GM18951 (cell line): ENCODE data around the gene LHFPL3.
"Not testable (repeated sequence)": the region's sequence is repeated elsewhere in the genome, so short reads cannot be mapped to it uniquely, and the experiment has no call there.

Source experiments
- POLR2A ChIP-seq: IDR thresholded peaks from 4 replicates; pipeline ENCODE4 v1.6.1; 2011; ENCODE audit warnings: mild to moderate bottlenecking; ENCODE audit not compliant: insufficient read length, insufficient read depth; ENCODE audit errors: extremely low read depth
- in situ Hi-C: fragments of 300-500 bp; cut with MboI; formaldehyde crosslinking; loops from one replicate; pipeline ENCODE4 v1.12.0; 2022; ENCODE audit warnings: low sequenced_read_pairs, mixed read lengths, inconsistent platforms; ENCODE audit not compliant: unreplicated experiment

The LHFPL3 gene

GRCh38 chr7:104903846-104904245 lies 575.4 kb downstream of the LHFPL3 start:
- no peak for TF ChIP-seq POLR2A
- in situ Hi-C loops = loop anchor here (25.0 kb wide), 1 partner anchor 667 kb away; no protein-coding TSS in a partner anchor

GRCh38 chr7:104906032-104906431 lies 577.6 kb downstream of the LHFPL3 start:
- in situ Hi-C loops = loop anchor here (25.0 kb wide), 1 partner anchor 669 kb away; no protein-coding TSS in a partner anchor
- TF ChIP-seq POLR2A = no peak

DNA sequence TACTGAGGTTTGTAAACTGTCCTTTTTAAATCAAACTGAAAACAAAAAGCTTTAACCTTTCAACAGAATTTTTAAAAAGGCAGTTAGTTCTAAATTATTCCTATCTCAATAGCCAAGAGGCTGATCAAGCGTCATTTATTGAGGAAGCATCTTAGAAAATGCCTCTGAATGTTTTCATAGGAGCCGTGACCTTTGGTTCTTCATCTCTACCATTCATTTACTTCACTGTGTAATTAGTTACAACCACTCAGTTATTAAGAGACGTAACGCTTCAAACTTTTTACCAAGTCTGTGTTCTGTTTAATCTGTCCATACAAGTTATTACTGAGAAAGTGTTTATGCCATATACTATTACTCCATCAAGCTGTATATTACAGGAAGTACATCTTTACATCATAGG lies 578.2 kb downstream of the LHFPL3 start:
- no peak for TF ChIP-seq POLR2A
- in situ Hi-C loops = loop anchor here (25.0 kb wide), 1 partner anchor 669 kb away; no protein-coding TSS in a partner anchor

GRCh38 chr7:104908636-104909035 lies 580.2 kb downstream of the LHFPL3 start:
- no peak for TF ChIP-seq POLR2A
- in situ Hi-C loops = loop anchor here (25.0 kb wide), 1 partner anchor 671 kb away; no protein-coding TSS in a partner anchor

GRCh38 chr7:104909096-104909495 lies 580.7 kb downstream of the LHFPL3 start:
- in situ Hi-C loops = loop anchor here (25.0 kb wide), 1 partner anchor 672 kb away; no protein-coding TSS in a partner anchor
- TF ChIP-seq POLR2A = no peak

DNA sequence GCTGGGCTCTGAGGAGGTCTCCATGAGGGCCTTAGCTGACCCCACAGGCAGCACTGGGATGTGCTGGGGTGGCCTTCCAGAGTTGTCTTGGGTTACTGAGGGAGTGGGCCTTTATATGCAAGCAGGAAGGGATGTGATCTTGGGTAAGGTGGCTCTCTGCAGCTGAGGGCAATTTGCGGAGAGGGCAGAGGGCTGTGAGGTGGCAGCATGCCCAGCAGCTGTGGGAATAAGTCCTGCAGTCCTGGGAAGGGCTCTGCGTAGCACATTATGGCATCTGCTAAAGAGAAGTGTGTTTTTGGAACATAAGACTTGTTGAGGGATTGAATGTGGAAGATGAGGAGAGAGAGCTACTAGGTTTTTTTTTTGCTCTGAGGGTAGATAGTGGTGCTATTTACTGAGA lies 586.0 kb downstream of the LHFPL3 start:
- in situ Hi-C loops = loop anchor here (25.0 kb wide), 1 partner anchor 677 kb away; no protein-coding TSS in a partner anchor

GRCh38 chr7:104921596-104921995 lies 593.2 kb downstream of the LHFPL3 start:
- TF ChIP-seq POLR2A = no peak
- in situ Hi-C loops = loop anchor here (5.0 to 25.0 kb wide), 2 partner anchors 279 to 684 kb away; no protein-coding TSS in a partner anchor

More for the DNA sequence above, 586.0 kb downstream of the LHFPL3 start:
- TF ChIP-seq POLR2A = no peak

DNA sequence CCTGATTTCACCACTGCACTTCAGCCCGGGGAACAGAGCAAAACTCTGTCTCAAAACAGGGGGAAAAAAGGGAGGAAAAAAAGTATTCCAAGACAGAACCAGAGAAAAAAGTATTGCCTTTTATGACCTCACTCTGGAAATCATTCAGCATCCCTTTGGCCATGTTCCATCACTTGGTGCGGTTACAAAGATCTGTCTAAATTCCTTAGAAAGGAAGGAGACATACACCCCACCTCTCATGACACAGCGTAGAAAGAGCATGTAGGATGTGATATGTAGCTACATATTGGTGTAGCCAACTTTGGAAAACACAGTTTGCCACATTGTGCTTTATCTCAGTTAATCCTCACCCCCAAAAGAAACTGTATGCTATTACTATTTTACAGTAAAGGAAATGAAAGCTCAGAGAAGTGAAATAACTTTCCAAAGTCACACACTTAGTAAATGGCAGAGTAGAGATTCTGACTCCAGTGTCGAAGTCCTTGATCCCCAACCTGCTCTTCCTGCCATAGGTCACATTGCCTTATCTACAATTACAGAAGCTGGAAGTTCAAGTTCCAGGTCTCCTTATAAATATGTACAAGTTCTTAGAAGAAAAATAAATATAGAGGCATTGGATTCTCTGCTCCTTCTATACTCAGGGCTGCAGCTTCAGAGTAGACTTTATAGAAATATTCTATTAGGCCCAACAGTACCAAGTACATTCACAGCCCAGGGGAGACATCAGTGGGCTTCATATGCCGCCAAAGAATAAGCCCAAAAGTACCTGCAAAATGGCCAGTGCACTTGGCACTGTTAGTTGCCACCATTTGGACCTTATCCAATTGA lies 594.0 kb downstream of the LHFPL3 start:
- TF ChIP-seq POLR2A = no peak
- in situ Hi-C loops = loop anchor here (5.0 to 25.0 kb wide), 2 partner anchors 280 to 685 kb away; no protein-coding TSS in a partner anchor

DNA sequence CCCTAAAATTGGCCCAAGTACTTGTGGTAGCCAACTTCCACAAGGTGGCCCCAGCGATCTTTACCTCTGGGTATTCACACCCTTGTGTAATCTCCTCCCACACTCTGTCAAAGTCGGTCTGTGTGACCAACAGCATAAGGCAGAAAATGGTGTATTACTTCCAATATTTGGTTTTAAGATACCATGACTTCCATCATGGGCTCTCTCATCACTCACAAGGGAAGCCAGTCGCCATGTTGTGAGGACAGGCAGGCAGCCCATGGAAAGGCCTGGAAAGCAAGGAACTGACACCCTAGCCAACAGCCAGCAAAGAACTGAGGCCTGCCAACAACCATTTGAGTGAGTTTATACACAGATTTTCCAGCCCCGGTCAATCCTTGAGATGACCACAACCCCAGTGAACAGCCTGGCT lies 594.6 kb downstream of the LHFPL3 start:
- TF ChIP-seq POLR2A = no peak
- in situ Hi-C loops = loop anchor here (5.0 to 25.0 kb wide), 2 partner anchors 281 to 686 kb away; no protein-coding TSS in a partner anchor

GRCh38 chr7:104926189-104926588 lies 597.8 kb downstream of the LHFPL3 start:
- in situ Hi-C loops = not testable (repeated sequence)

DNA sequence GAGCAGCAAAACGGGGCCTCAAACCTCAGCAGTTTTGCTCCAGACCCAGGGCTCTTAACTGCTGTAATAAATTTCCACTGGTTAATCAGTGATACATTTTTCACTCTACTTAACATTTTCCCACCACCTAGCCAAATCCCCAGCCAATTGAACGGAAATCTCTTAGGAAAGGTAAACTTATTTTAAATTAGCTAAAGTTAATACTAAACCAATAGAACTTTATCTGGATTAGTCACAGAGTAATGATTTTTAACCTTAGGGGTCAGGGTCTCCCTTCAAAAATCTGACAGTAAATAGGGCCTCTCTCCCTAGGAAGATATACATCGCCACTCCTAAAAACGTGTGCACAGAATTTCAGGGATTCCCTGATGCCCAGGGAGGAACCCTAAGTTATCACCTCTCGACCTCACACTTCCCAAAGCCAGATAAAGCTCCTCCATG lies 598.2 kb downstream of the LHFPL3 start:
- in situ Hi-C loops = no loop called here

DNA sequence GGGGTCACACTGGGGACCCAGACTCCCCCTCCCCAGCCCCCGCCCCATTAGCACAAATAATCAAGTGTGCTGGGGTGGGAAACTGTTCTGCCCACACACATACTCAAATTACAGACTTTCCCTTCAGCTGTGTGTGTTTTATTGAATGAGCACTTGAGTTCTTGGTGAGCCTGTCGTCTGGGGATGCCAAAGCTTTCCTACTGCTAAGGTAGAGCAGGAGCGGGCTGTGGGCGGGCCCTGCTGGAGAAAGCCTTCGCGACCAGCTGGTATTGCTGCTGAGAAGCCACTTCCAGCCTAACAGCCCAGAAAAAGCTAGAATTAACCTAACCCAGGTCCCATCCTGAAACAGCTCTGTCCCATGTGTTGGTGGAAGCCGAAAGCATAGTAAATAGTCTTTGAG lies 598.7 kb downstream of the LHFPL3 start:
- in situ Hi-C loops = no loop called here
- TF ChIP-seq POLR2A = no peak

More for the DNA sequence above, 598.2 kb downstream of the LHFPL3 start:
- TF ChIP-seq POLR2A = no peak

DNA sequence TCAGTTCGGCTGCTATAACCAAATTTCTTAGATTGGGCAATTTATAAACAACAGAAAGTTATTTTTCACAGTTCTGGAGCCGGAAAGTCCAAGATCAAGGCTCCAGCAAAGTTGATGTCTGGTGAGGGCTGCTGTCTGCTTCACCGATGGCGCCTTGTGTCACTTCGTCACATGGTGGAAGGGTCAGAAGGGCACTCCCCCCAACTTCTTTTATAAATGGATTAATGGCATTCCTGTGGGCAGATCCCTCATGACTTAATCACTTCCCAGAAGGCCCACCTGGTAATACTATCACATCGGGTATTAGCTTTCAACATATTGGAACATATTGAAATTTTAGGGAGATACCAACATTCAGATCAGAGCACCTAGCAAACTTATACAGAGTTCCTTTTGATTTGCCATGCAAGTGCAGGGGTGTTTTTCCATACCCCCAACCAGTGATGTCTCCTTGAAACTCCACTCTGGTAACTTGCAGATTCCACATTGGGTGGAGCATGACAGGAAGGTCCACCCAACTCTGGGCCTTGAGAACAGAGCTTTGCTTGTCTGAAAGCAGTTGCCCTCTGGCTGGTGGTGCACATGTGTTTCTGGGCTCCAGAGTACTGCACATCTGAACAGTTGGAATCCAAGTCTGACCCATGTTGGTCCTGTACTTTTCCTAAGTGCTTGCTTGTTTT lies 600.5 kb downstream of the LHFPL3 start:
- no peak for TF ChIP-seq POLR2A
- in situ Hi-C loops = no loop called here
